Activated T-cell treated with anti-CD3 and anti-CD28 coated beads, Interleukin-2, amount 50 U/mL, for 72 hours (primary cell): ENCODE results near the gene SPTLC3. TPM values are rescaled to one million over a fixed set of nuclear protein-coding genes. Genes with fewer than 3 reads are reported as not detected.

Source experiments
- ATAC-seq, 2 donors: fragments of 150-1000 bp; cut with Tn5 transposase; replicated peaks in 1 of 2; 2 replicates each; pipeline ENCODE4 v1.10.0; 2021; ENCODE audit warnings: moderate library complexity in 2 of 2, mild to moderate bottlenecking in 1 of 2
- DNase-seq, 2 donors: peaks; one replicate each; pipeline ENCODE4 v3.0.0; 2021 to 2022; ENCODE audit warnings: mixed read lengths in 1 of 2
- H3K27ac Mint-ChIP-seq: one replicate; pipeline ENCODE4 v1.8.0; 2022; ENCODE audit warnings: mild to moderate bottlenecking, moderate library complexity, mixed read lengths
- H3K27me3 Mint-ChIP-seq: one replicate; pipeline ENCODE4 v1.8.0; 2022; ENCODE audit warnings: low read depth, mixed read lengths
- H3K36me3 Mint-ChIP-seq, 2 donors: one replicate each; pipeline ENCODE4 v1.8.0; 2022; ENCODE audit warnings: mixed read lengths in 2 of 2, mild to moderate bottlenecking in 1 of 2; ENCODE audit not compliant: insufficient read depth in 2 of 2
- H3K4me1 Mint-ChIP-seq: one replicate; pipeline ENCODE4 v1.8.0; 2022; ENCODE audit warnings: low read depth, mixed read lengths
- H3K4me3 Mint-ChIP-seq, 2 donors: one replicate each; pipeline ENCODE4 v1.8.0; 2022; ENCODE audit warnings: mild to moderate bottlenecking in 2 of 2, mixed read lengths in 2 of 2, moderate library complexity in 2 of 2
- H3K9me3 Mint-ChIP-seq, 2 donors: one replicate each; pipeline ENCODE4 v1.8.0; 2022; ENCODE audit warnings: mixed read lengths in 2 of 2
- total RNA-seq, 2 donors: library from RNA; stranded (reverse); gene quantifications; one replicate each; pipeline ENCODE4 v1.2.3, GENCODE V29; 2022

SPTLC3 gene
- total RNA-seq, 2 donors from 2014 or later, result 1.4 to 2.0 TPM

DNA sequence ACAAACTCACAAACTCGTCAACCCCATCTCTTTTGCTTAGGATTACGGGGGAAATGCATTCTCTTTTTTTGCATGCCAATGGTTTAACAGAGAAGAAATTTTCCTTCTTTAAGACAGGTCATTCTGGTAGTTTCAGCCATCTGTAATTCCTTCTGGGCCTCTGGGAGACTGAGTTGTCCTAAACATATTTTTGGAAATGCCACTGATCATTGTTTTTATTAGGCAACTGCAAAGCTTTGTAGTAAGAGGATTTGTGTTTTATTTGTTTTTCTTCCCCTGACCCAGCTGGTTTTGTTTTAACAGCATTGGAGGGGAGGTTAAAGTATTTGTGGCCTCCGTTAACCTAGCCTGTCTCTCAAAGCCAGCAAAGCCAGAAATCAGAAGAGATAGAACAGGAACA, 139.2 kb downstream of the SPTLC3 start:
- ATAC-seq, result no peak
- H3K9me3 Mint-ChIP-seq, result peaks cover 0 to 4% of the 10 kb centered on the region in 2 donors
- no peaks in the 10 kb centered on the region for H3K36me3 Mint-ChIP-seq
- no peak for DNase-seq
- no peak overlapping the region for H3K4me3 Mint-ChIP-seq
- peaks cover 7% of the 10 kb centered on the region for H3K27me3 Mint-ChIP-seq
- H3K27ac Mint-ChIP-seq, result no peak overlapping the region
- H3K4me1 Mint-ChIP-seq, result peaks cover 7% of the 10 kb centered on the region

DNA sequence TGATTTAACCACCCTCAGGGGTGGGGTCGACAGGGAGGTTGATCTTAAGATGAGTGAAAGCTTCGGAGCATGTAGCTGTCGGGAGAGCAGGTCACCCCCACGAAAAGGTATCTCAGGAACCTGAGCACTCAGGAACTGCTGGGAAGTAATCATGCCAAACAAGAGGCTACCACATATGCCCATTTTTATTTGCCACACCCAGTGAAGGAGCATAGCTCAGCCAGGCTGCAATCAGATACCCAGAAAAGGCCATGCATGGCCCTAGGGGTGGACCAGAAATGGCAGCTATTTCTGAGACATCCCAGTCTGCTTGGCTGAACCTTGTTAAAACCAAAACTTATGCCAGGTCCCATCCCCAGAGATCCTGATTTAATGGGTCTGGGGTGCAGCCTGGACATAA, 139.6 kb downstream of the SPTLC3 start:
- Mint-ChIP-seq H3K4me3 (no peak overlapping the region), H3K27me3 (peaks cover 7% of the 10 kb centered on the region), H3K9me3 (peaks cover 0 to 4% of the 10 kb centered on the region in 2 donors), H3K4me1 (peaks cover 7% of the 10 kb centered on the region), H3K27ac (no peak overlapping the region), H3K36me3 (no peaks in the 10 kb centered on the region)
- DNase-seq (no peak), ATAC-seq (no peak)

DNA sequence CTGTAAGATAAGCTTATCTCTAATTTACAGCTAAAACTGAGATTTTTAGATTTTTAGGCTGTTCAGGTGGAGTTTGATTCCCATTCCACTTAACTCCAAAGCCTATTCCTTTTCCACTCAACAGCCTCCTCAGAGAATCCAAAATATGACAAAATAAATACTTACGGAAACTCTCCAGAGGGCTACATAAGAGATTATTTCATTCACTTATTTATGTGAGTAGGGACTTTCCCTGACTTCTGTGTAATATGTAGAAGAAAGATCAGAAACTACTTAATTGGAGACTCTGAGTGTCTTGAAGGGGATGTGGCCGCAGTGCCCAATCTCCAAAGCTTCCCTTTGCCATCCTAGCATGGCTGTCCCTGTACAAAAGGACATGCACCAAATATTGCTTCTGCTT, 140.2 kb downstream of the SPTLC3 start:
- Mint-ChIP-seq H3K9me3 (peaks cover 0 to 2% of the 10 kb centered on the region in 2 donors), H3K4me1 (peaks cover 7% of the 10 kb centered on the region), H3K36me3 (no peaks in the 10 kb centered on the region), H3K27me3 (peaks cover 7% of the 10 kb centered on the region), H3K27ac (no peak overlapping the region), H3K4me3 (no peak overlapping the region)
- no peak for ATAC-seq
- DNase-seq, result no peak

DNA sequence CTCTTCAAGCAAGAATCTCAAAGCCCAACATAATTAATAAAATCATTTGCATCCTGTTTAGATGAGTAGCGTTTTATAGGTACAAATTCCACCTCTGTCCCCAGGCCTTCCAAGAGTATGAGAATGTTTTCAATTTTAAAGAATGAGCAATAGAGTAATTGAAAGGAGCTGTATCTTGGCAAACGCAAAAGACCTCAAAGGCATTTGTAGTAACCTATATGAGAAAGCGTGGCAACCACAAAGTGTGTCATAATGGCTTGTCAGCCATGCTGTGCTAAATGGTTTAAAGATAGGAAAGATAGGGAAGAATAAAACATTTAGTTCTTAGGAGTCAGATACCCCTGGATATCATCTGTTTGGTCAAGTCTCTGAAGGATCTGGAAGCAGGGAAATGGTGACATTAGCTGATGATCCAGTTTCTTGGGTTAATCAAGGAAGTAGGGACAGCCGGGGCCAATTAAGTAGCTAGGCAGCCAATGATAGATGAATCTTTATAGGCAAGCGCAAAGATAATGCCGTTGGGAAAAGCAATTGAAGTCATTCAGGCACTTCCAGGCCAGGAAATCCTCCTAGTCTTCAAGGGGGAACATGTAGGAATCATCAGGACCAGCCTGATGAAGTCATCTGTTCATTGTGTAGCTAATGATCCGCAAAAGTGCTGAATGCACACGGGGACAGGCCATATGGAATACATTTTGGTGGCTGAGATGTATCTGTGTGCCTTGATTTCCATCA, 140.8 kb downstream of the SPTLC3 start:
- H3K36me3 Mint-ChIP-seq, result no peaks in the 10 kb centered on the region
- peaks cover 7% of the 10 kb centered on the region for H3K4me1 Mint-ChIP-seq
- ATAC-seq, result no peak
- H3K27ac Mint-ChIP-seq, result no peak overlapping the region
- no peak for DNase-seq
- H3K9me3 Mint-ChIP-seq, result no peaks in the 10 kb centered on the region
- no peak overlapping the region for H3K4me3 Mint-ChIP-seq
- H3K27me3 Mint-ChIP-seq, result peaks cover 7% of the 10 kb centered on the region

DNA sequence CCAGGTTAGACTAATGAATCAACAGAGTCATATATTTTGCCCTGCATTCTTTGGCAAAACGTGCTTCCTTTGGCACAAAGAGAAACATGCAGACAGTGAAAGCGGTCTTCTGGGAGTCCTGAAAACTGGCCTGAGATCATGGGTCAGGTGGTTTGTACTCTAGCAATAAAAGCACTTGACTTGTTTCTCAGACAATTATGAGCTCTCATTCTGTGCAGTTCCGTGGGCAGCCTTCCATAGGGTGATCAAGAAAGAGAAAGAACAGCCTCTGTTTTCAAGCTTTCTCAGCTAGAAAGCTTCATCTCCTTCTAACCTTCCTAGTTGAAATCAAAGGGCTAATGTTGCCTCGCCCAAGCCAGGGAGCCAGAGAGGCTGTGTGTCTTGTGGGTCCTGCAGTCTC, 149.6 kb downstream of the SPTLC3 start:
- Mint-ChIP-seq H3K4me3 (no peak overlapping the region), H3K36me3 (no peaks in the 10 kb centered on the region), H3K27me3 (no peaks in the 10 kb centered on the region), H3K27ac (no peak overlapping the region), H3K4me1 (no peaks in the 10 kb centered on the region), H3K9me3 (no peaks in the 10 kb centered on the region)
- no peak for ATAC-seq
- no peak for DNase-seq

DNA sequence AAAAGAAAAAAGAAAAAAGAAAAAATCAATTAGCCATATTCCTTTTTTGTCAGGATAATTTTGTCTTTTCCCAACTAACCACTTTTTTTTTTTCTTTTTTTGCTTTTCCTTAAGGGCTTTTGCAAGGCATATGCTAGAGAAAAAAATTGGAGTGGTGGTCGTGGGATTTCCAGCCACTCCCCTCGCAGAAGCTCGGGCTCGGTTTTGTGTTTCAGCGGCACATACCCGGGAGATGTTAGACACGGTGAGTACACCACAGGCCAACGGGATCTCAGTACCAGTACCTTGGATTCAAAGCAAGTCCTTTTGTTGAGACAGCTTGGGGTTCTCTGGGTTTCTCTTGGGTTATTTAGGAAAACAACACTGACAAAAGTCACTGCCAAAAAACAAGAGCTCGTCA, 151.1 kb downstream of the SPTLC3 start:
- no peaks in the 10 kb centered on the region for H3K27me3 Mint-ChIP-seq
- ATAC-seq (no peak), DNase-seq (no peak)
- no peak overlapping the region for H3K4me3 Mint-ChIP-seq
- H3K9me3 Mint-ChIP-seq, result no peaks in the 10 kb centered on the region
- H3K4me1 Mint-ChIP-seq, result no peaks in the 10 kb centered on the region
- H3K36me3 Mint-ChIP-seq, result no peaks in the 10 kb centered on the region
- H3K27ac Mint-ChIP-seq, result no peak overlapping the region

DNA sequence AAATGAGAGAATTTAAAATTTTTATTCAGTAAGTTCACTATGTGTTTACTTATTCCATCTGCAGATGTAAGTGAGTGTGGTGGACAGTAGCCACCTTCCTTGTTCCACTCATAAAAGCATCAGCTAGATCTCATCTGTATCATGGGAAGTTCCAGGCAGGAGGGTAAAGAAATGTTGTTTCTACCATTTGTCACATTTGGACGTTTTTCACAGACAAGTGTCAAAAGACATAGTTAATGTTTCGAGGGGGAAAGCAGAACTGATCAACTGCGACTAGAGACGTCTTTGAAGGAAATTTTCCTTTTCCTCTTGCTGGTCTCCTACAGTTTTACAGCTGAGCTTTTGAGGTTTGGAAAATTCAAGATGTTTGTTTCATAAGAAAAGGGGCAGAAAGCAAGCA, 156.4 kb downstream of the SPTLC3 start:
- H3K36me3 Mint-ChIP-seq, result no peaks in the 10 kb centered on the region
- ATAC-seq, result no peak
- no peak for DNase-seq
- H3K27ac Mint-ChIP-seq, result no peak overlapping the region
- no peaks in the 10 kb centered on the region for H3K27me3 Mint-ChIP-seq
- no peaks in the 10 kb centered on the region for H3K9me3 Mint-ChIP-seq
- H3K4me1 Mint-ChIP-seq, result no peaks in the 10 kb centered on the region
- H3K4me3 Mint-ChIP-seq, result no peak overlapping the region

DNA sequence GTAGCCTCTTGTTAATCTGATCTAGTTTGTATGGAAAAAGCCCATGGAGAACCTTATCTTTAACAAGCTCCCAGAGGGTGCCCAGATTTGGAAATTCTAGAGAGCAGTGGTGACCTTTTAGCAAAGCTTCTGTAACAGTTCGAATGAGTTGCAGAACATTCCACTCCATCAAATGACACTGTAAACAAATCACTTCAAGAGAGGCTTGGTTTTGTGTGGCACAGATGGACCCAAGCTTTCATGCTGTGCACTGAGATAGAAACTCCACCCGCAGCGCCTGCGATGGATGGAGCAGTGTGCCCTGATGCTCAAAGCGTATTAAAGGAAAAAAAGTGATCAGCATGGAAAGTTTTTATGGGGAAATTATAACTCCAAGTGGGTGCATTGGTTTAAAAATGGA, 157.2 kb downstream of the SPTLC3 start:
- Mint-ChIP-seq H3K4me1 (no peaks in the 10 kb centered on the region), H3K27me3 (no peaks in the 10 kb centered on the region), H3K4me3 (no peak overlapping the region), H3K9me3 (no peaks in the 10 kb centered on the region), H3K36me3 (no peaks in the 10 kb centered on the region), H3K27ac (no peak overlapping the region)
- DNase-seq, result no peak
- no peak for ATAC-seq

DNA sequence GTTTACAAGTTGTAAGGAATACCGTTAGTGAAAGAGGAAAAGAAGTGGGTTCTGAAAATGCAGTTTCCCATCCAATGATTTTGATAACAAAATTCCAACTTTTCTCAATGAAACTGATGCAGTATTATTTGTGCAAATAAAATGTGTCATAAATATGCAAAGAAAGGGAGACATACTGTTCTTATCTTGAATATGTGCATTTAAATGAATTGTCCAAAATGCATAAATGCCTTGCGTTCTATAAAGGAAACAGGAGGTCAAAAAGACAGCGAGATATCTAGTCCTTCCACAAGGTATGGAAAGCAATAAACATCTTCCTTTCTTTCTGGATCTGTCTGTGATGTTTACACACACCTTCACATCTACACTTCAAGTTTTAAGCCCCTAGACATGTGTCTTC, 157.7 kb downstream of the SPTLC3 start:
- Mint-ChIP-seq H3K36me3 (no peaks in the 10 kb centered on the region), H3K27me3 (no peaks in the 10 kb centered on the region), H3K9me3 (no peaks in the 10 kb centered on the region), H3K27ac (no peak overlapping the region), H3K4me3 (no peak overlapping the region), H3K4me1 (no peaks in the 10 kb centered on the region)
- ATAC-seq (no peak), DNase-seq (no peak)

DNA sequence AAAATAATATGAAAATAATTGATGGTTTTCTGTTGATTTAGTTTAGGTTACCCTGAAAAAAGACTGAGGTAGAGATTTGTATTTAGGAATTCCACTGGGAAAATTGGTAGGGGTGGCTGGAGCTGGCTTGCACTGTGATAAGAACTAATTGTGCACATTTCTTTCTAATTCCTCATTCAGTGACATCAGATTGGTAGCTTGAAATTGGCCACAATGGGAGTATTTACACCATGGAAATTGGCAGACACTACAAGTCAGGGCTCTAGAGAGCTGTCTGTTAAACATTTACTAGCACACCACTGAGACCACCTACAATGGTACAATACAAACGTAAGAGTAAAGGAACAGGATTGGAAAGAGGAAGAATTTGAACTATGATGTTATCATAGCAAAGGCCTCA, 160.3 kb downstream of the SPTLC3 start:
- Mint-ChIP-seq H3K27ac (no peak overlapping the region), H3K4me3 (no peak overlapping the region), H3K27me3 (peaks cover 11% of the 10 kb centered on the region), H3K36me3 (no peaks in the 10 kb centered on the region), H3K4me1 (no peaks in the 10 kb centered on the region), H3K9me3 (peaks cover 0 to 4% of the 10 kb centered on the region in 2 donors)
- DNase-seq (no peak), ATAC-seq (no peak)

DNA sequence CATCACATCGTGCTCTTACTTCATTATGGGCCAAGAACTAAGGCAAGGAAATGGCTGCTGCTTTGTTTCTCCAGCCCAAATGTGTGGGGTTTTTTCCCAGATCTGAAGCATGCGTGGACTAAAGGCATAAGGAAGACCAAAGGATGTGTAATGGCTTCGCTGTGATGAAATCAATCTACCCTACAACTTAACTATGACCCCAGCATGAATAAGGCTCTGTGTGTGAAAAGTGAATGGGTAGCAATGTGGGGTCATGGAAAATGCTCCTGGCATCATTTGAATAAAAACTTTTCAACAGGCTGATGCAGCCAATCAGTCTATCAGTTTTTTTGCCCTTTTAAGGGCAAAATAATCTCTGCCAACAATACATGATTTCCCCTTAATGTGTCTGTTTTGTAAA, 162.0 kb downstream of the SPTLC3 start:
- H3K27me3 Mint-ChIP-seq, result peaks cover 11% of the 10 kb centered on the region
- ATAC-seq (no peak), DNase-seq (no peak)
- H3K4me3 Mint-ChIP-seq, result no peak overlapping the region
- H3K27ac Mint-ChIP-seq, result no peak overlapping the region
- H3K4me1 Mint-ChIP-seq, result no peaks in the 10 kb centered on the region
- H3K9me3 Mint-ChIP-seq, result peaks cover 0 to 4% of the 10 kb centered on the region in 2 donors
- no peaks in the 10 kb centered on the region for H3K36me3 Mint-ChIP-seq

DNA sequence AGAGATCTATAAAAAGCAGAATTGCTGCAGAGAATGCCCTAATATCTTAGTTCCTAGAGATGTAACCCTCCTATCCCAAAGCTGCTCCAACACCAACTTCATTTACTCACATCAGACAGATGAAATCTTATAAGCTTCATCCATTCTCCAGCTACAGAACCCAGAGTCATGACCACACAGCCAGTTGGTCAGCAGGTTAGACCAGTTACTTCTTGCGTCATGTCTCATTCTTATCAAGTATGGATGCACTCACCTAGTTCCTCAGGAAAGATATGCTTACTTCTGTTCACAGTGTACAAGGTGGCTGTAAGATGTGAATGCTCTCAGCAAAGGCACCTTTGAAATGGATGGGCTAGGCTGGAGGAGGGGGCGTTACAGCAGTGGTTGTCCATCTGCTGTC, 164.4 kb downstream of the SPTLC3 start:
- Mint-ChIP-seq H3K27me3 (peaks cover 21% of the 10 kb centered on the region), H3K27ac (no peak overlapping the region), H3K4me3 (no peak overlapping the region), H3K9me3 (peaks cover 0 to 5% of the 10 kb centered on the region in 2 donors), H3K36me3 (peaks cover 0 to 2% of the 10 kb centered on the region in 2 donors), H3K4me1 (no peaks in the 10 kb centered on the region)
- ATAC-seq (no peak), DNase-seq (no peak)

DNA sequence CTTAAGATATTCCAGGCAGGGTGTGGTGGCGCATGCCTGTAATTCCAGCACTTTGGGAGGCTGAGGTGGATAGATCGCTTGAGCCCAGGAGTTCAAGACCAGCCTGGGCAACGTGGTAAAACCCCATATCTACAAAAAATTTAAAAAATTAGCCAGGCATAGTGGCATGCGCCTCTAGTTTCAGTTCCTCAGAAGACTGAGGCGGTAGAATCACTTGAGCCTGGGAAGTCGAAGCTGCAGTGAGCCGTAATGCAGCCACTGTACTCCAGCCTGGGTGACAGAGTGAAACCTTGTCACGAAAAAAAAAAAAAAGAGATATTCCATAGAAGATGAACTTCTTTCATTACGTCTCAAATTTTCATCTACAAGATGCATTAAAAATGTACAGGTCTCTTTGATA, 165.6 kb downstream of the SPTLC3 start:
- peaks cover 22% of the 10 kb centered on the region for H3K27me3 Mint-ChIP-seq
- peaks cover 0 to 5% of the 10 kb centered on the region in 2 donors for H3K9me3 Mint-ChIP-seq
- H3K36me3 Mint-ChIP-seq, result peaks cover 0 to 2% of the 10 kb centered on the region in 2 donors
- no peak for DNase-seq
- no peak overlapping the region for H3K4me3 Mint-ChIP-seq
- H3K4me1 Mint-ChIP-seq, result no peaks in the 10 kb centered on the region
- ATAC-seq, result no peak
- no peak overlapping the region for H3K27ac Mint-ChIP-seq
